HepG2 (cell line): Measurements from ENCODE around the gene NDUFS2.

ENCODE experiments used
- PHF8 ChIP-seq: sonication (generic); formaldehyde crosslinking; IDR thresholded peaks from 2 replicates; pipeline ENCODE4 v1.5.0; 2020; ENCODE audit warnings: missing genetic modification reagents
- SP1 ChIP-seq, 2 experiments: fragments of 450-650 bp in 1 of 2; sonication (generic) in 1 of 2; formaldehyde crosslinking in 1 of 2; IDR thresholded peaks; 2 replicates each; pipeline versions ENCODE4 v1.4.0 to v1.6.1; 2016 to 2020; ENCODE audit warnings: missing genetic modification reagents in 1 of 2
- TF ChIP-seq, protein P1 (sequence below): sonication (generic); formaldehyde crosslinking; IDR thresholded peaks from 2 replicates; pipeline ENCODE4 v1.5.0; 2020; ENCODE audit warnings: mild to moderate bottlenecking, missing genetic modification reagents, moderate library complexity

DNA sequence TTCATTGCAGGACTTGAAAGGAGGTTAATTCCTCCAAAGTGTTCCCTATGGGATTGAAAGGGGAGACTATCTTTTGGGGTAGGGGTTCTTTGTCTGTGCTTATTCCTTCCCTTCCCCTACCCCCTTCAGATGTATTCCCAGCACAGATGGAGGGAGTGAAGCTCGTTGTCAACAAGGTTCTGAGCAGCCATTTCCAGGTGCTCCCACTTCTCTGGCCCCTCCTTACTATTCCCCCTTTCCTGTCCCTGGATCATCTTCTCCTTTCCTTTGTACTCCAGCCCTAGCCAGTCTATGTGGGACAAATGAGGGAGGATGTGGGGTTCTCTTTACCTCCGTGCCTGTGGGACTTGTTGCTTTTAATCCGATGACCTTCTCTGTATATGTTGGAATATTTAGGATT, 24.6 kb downstream of the NDUFS2 start:
- TF ChIP-seq SP1 (IDR thresholded peaks at IDR 0.05) (no peak), SP1 (CRISPR knock-in tag; IDR thresholded peaks at IDR 0.05) (no peak), PHF8 (no peak)
- TF ChIP-seq, protein P1, sequence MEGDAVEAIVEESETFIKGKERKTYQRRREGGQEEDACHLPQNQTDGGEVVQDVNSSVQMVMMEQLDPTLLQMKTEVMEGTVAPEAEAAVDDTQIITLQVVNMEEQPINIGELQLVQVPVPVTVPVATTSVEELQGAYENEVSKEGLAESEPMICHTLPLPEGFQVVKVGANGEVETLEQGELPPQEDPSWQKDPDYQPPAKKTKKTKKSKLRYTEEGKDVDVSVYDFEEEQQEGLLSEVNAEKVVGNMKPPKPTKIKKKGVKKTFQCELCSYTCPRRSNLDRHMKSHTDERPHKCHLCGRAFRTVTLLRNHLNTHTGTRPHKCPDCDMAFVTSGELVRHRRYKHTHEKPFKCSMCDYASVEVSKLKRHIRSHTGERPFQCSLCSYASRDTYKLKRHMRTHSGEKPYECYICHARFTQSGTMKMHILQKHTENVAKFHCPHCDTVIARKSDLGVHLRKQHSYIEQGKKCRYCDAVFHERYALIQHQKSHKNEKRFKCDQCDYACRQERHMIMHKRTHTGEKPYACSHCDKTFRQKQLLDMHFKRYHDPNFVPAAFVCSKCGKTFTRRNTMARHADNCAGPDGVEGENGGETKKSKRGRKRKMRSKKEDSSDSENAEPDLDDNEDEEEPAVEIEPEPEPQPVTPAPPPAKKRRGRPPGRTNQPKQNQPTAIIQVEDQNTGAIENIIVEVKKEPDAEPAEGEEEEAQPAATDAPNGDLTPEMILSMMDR (CRISPR knock-in tag): no peak
